Stimulated activated CD4-positive, alpha-beta T cell treated with anti-CD3 and anti-CD28 coated beads, Interleukin-15, amount 100 ng/mL, for 24 hours (primary cell): ENCODE data around the gene SMIM1.

Source experiments
- DNase-seq: peaks from one replicate; pipeline ENCODE4 v3.0.0-alpha.2; 2020

Gene SMIM1

GRCh38 chr1:3824650-3825049, 52.1 kb downstream of the SMIM1 start:
- DNase-seq: no peak

- no peak for DNase-seq
Measured at GRCh38 chr1:3825356-3825755, 52.8 kb downstream of the SMIM1 start.
